ENCODE data around the gene NLRP5.

- TF ChIP-seq CTCF (IDR thresholded peaks at IDR 0.05) (no peak), POLR2A (IDR thresholded peaks at IDR 0.05) (no peak)
Observed at GRCh38 chr19:56097776-56098175, 111.2 kb downstream of the NLRP5 start.

Data from uterus (tissue), 2 donors.